Stomach (tissue), 4 donors: ENCODE results near the gene ERC2.

Source experiments
- POLR2A ChIP-seq, 4 donors: fragments of 450-650 bp; IDR thresholded peaks; one replicate each; pipeline ENCODE4 v1.6.1; 2016; ENCODE audit warnings: antibody characterized with exemption in 4 of 4, control low read depth in 2 of 4, mild to moderate bottlenecking in 1 of 4, moderate library complexity in 1 of 4
- POLR2AphosphoS5 ChIP-seq, 3 donors: sonication (generic); formaldehyde crosslinking; IDR thresholded peaks; one replicate each; pipeline ENCODE4 v1.6.1; 2016; ENCODE audit warnings: antibody characterized with exemption in 3 of 3
- TF ChIP-seq, protein P1 (sequence below), 7 experiments: fragments of 450-650 bp in 4 of 7; fragments of 200-600 bp in 3 of 7; sonication (generic) in 3 of 7; IDR thresholded peaks; one replicate each; pipeline ENCODE4 v1.5.1; 2016 to 2019; ENCODE audit warnings: antibody characterized with exemption in 7 of 7, control low read depth in 2 of 7, mild to moderate bottlenecking in 1 of 7

DNA sequence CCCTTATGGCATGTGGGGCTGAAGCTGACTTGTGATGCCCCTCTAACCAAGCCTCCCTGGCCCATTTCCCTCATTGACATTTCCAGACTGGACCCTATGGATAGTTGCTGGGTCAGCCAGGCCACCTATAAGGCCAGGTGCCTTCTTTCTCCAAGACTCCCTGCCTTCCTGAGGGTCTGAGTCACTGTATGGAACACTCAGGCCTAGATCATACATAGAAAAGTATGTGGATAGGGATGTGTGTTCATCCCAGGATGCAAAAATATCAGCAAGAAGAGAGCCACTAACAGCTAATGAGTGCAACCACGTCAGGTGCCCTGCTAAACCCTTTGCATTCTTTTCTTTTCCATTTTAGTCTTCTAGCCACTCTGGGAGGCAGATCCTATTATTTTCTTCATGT is 812.7 kb downstream of the ERC2 start:
- TF ChIP-seq POLR2A (IDR thresholded peaks at IDR 0.05) = no peak
- TF ChIP-seq, protein P1, sequence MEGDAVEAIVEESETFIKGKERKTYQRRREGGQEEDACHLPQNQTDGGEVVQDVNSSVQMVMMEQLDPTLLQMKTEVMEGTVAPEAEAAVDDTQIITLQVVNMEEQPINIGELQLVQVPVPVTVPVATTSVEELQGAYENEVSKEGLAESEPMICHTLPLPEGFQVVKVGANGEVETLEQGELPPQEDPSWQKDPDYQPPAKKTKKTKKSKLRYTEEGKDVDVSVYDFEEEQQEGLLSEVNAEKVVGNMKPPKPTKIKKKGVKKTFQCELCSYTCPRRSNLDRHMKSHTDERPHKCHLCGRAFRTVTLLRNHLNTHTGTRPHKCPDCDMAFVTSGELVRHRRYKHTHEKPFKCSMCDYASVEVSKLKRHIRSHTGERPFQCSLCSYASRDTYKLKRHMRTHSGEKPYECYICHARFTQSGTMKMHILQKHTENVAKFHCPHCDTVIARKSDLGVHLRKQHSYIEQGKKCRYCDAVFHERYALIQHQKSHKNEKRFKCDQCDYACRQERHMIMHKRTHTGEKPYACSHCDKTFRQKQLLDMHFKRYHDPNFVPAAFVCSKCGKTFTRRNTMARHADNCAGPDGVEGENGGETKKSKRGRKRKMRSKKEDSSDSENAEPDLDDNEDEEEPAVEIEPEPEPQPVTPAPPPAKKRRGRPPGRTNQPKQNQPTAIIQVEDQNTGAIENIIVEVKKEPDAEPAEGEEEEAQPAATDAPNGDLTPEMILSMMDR (IDR thresholded peaks at IDR 0.05) = no peak
- TF ChIP-seq POLR2AphosphoS5 (IDR thresholded peaks at IDR 0.05) = no peak
